ENCODE results near the gene EDA2R. TPM values are rescaled to one million over a fixed set of nuclear protein-coding genes. Genes with fewer than 3 reads are reported as not detected.

Gene EDA2R
- total and polyA plus RNA-seq, 2 donors (not counting 3 experiments of a cell fraction or from before 2014, with no cell fraction given): 1.9 TPM

- Histone ChIP-seq H3K4me1 (ENCODE audit: control insufficient read depth, extremely low read depth, insufficient read depth, low read length) (no peaks in the 10 kb centered on the region), H3K9me1 (replicated peaks; ENCODE audit: control insufficient read depth, extremely low read depth, insufficient read depth, low read length) (no peaks in the 10 kb centered on the region), H3K79me2 (ENCODE audit: control insufficient read depth, insufficient read depth, low read length) (no peaks in the 10 kb centered on the region), H2AFZ (ENCODE audit: low read depth, low read length) (no peak overlapping the region), H3K9ac (replicated peaks; ENCODE audit: extremely low read depth, insufficient read depth, low read length) (no peak overlapping the region), H3K4me2 (ENCODE audit: insufficient read depth, low read length) (no peak overlapping the region), H3K36me3 (ENCODE audit: control insufficient read depth in 2 of 2, extremely low read depth in 1 of 2, insufficient read depth in 2 of 2, low read length in 2 of 2) (no peaks in the 10 kb centered on the region), H3K9me3 (replicated peaks; ENCODE audit: control insufficient read depth, insufficient read depth, low read length) (no peaks in the 10 kb centered on the region), H3K4me3 (replicated peaks in 1 of 3; ENCODE audit: insufficient read depth in 1 of 3, low read depth in 1 of 3, low read length in 3 of 3) (no peak overlapping the region), H3K27me3 (ENCODE audit: control insufficient read depth in 2 of 2, insufficient read depth in 2 of 2, low read length in 2 of 2) (no peaks in the 10 kb centered on the region), H3K27ac (ENCODE audit: insufficient read depth, low read depth, low read length) (peak overlapping the region; percentile 48), H4K20me1 (replicated peaks; ENCODE audit: control insufficient read depth, extremely low read depth, insufficient read depth, low read length) (no peaks in the 10 kb centered on the region)
- dilution Hi-C loops (cut with MboI; ENCODE audit: extremely low pct_ligation_motif_present, low sequenced_read_pairs) (no loop called here), intact Hi-C loops (cut with micrococcal nuclease) (no loop called here)
- no TSS peak for BruUV-seq (replicated peaks)
- no peak for TF ChIP-seq MAX (IDR thresholded peaks at IDR 0.05; ENCODE audit: insufficient read depth, insufficient read length)
- no peak for TF ChIP-seq JUN (IDR thresholded peaks at IDR 0.05; ENCODE audit: borderline replicate concordance, insufficient read depth, insufficient read length, low read depth)
- TF ChIP-seq EZH2 (IDR thresholded peaks at IDR 0.05; ENCODE audit: borderline replicate concordance, low read depth, low read length, severe bottlenecking): no peak
- TF ChIP-seq POLR2A (IDR thresholded peaks at IDR 0.05; ENCODE audit: low read depth, low read length): no peak
- no peak for TF ChIP-seq FOS (IDR thresholded peaks at IDR 0.05; ENCODE audit: borderline replicate concordance, insufficient read depth, low read length)
- TF ChIP-seq MYC (IDR thresholded peaks at IDR 0.05; ENCODE audit: low read depth, low read length): no peak
- TF ChIP-seq, protein P1, sequence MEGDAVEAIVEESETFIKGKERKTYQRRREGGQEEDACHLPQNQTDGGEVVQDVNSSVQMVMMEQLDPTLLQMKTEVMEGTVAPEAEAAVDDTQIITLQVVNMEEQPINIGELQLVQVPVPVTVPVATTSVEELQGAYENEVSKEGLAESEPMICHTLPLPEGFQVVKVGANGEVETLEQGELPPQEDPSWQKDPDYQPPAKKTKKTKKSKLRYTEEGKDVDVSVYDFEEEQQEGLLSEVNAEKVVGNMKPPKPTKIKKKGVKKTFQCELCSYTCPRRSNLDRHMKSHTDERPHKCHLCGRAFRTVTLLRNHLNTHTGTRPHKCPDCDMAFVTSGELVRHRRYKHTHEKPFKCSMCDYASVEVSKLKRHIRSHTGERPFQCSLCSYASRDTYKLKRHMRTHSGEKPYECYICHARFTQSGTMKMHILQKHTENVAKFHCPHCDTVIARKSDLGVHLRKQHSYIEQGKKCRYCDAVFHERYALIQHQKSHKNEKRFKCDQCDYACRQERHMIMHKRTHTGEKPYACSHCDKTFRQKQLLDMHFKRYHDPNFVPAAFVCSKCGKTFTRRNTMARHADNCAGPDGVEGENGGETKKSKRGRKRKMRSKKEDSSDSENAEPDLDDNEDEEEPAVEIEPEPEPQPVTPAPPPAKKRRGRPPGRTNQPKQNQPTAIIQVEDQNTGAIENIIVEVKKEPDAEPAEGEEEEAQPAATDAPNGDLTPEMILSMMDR (IDR thresholded peaks at IDR 0.05; ENCODE audit: extremely low read depth in 1 of 2, insufficient read depth in 1 of 2, low read depth in 1 of 2, low read length in 2 of 2): no peak
- no peak for TF ChIP-seq GATA2 (IDR thresholded peaks at IDR 0.05; ENCODE audit: insufficient read depth, insufficient read length, low read depth, low read length)
- no peak for TF ChIP-seq POLR2AphosphoS5 (IDR thresholded peaks at IDR 0.05; ENCODE audit: insufficient read depth, low read depth, low read length)
- ChIA-PET POLR2A (no interaction called here), CTCF (no interaction called here)
- DNase-seq (ENCODE audit: low read depth, low spot score) (peak; percentile 23), FAIRE-seq (peak; percentile 65)
Measured at GRCh38 chrX:66676990-66677389, 38.1 kb upstream of the EDA2R start.

All from endothelial cell of umbilical vein (primary cell).